Measurements from ENCODE around the gene COL6A1.
A peak's percentile ranks its signal among the peaks of the same experiment; 100 is the strongest.

Gene COL6A1

GRCh38 chr21:45981151-45982091 lies at the start of gene COL6A1:
Gene COL6A1 (plus strand): TSS chr21:45981770. CDS start chr21:45981851, 81 bp downstream.
- DNase-seq (ENCODE audit: low spot score): peak; percentile 89

- DNase-seq (ENCODE audit: low spot score): no peak
Measured at GRCh38 chr21:45932922-45933502, 48.6 kb upstream of the COL6A1 start.

GRCh38 chr21:45934085-45934484 lies 47.5 kb upstream of the COL6A1 start:
- no peak for DNase-seq (ENCODE audit: low spot score)

GRCh38 chr21:45934554-45934953 lies 47.0 kb upstream of the COL6A1 start:
- no peak for DNase-seq (ENCODE audit: low spot score)

- no peak for DNase-seq (ENCODE audit: low spot score)
Measured at GRCh38 chr21:45935628-45936027, 45.9 kb upstream of the COL6A1 start.

GRCh38 chr21:45937721-45938452 lies 43.7 kb upstream of the COL6A1 start:
- no peak for DNase-seq (ENCODE audit: low spot score)

- DNase-seq (ENCODE audit: low spot score): no peak
Measured at GRCh38 chr21:45938453-45938755, 43.2 kb upstream of the COL6A1 start.

GRCh38 chr21:45938811-45939520 lies 42.6 kb upstream of the COL6A1 start:
- DNase-seq (ENCODE audit: low spot score): peak; percentile 5

GRCh38 chr21:45939521-45940045 lies 42.0 kb upstream of the COL6A1 start:
- DNase-seq (ENCODE audit: low spot score): peak; percentile 10

- peak; percentile 7 for DNase-seq (ENCODE audit: low spot score)
Measured at GRCh38 chr21:45940091-45940490, 41.5 kb upstream of the COL6A1 start.

- peak; percentile 6 for DNase-seq (ENCODE audit: low spot score)
Measured at GRCh38 chr21:45940621-45941337, 40.8 kb upstream of the COL6A1 start.

GRCh38 chr21:45941338-45941710 lies 40.2 kb upstream of the COL6A1 start:
- DNase-seq (ENCODE audit: low spot score): peak; percentile 9

GRCh38 chr21:45941717-45942546 lies 39.6 kb upstream of the COL6A1 start:
- peak; percentile 4 for DNase-seq (ENCODE audit: low spot score)

- DNase-seq (ENCODE audit: low spot score): peak; percentile 10
Measured at GRCh38 chr21:45942755-45943629, 38.6 kb upstream of the COL6A1 start.

- peak; percentile 3 for DNase-seq (ENCODE audit: low spot score)
Measured at GRCh38 chr21:45943630-45944540, 37.7 kb upstream of the COL6A1 start.

- peak; percentile 3 for DNase-seq (ENCODE audit: low spot score)
Measured at GRCh38 chr21:45944601-45945000, 37.0 kb upstream of the COL6A1 start.

- peak; percentile 26 for DNase-seq (ENCODE audit: low spot score)
Measured at GRCh38 chr21:45945066-45945867, 36.3 kb upstream of the COL6A1 start.

- DNase-seq (ENCODE audit: low spot score): peak; percentile 38
Measured at GRCh38 chr21:45945868-45946210, 35.7 kb upstream of the COL6A1 start.
